Astrocyte (in vitro differentiated cells and primary cell): ENCODE data around the gene FAM53B. TPM values are rescaled to one million over a fixed set of nuclear protein-coding genes. Genes with fewer than 3 reads are reported as not detected.

Experiments
- DNase-seq: peaks from one replicate; pipeline ENCODE4 v3.0.0-alpha.2; 2010; ENCODE audit warnings: low read depth
- FAIRE-seq: peaks from 2 replicates; lab custom pipeline; 2011; peaks lifted over from hg19 to GRCh38; lab: Jason Lieb, UNC
- H2AFZ ChIP-seq: 2 replicates; pipeline ENCODE4 v1.6.0; 2012; ENCODE audit warnings: low read depth, low read length, inconsistent platforms
- H3K27ac ChIP-seq: 2 replicates; pipeline ENCODE4 v1.5.1; 2011; ENCODE audit warnings: low read depth, low read length, inconsistent platforms
- H3K27me3 ChIP-seq: 2 replicates; pipeline ENCODE4 v1.6.0; 2011; ENCODE audit warnings: low read length, inconsistent platforms; ENCODE audit not compliant: insufficient read depth
- H3K36me3 ChIP-seq: 2 replicates; pipeline ENCODE4 v1.5.1; 2011; ENCODE audit warnings: low read length, inconsistent platforms; ENCODE audit not compliant: insufficient read depth
- H3K4me1 ChIP-seq: 2 replicates; pipeline ENCODE4 v1.5.1; 2011; ENCODE audit warnings: low read length, inconsistent platforms; ENCODE audit not compliant: insufficient read depth
- H3K4me2 ChIP-seq: 2 replicates; pipeline ENCODE4 v1.6.0; 2012; ENCODE audit warnings: low read length, inconsistent platforms
- H3K4me3 ChIP-seq: 2 replicates; pipeline ENCODE4 v1.5.1; 2011; ENCODE audit warnings: low read depth, mild to moderate bottlenecking, low read length, inconsistent platforms; ENCODE audit not compliant: insufficient read depth
- H3K79me2 ChIP-seq: 2 replicates; pipeline ENCODE4 v1.6.0; 2012; ENCODE audit warnings: mild to moderate bottlenecking, low read length, inconsistent platforms; ENCODE audit not compliant: insufficient read depth
- H3K9ac ChIP-seq: 2 replicates; pipeline ENCODE4 v1.6.0; 2012; ENCODE audit warnings: mild to moderate bottlenecking, low read length, inconsistent platforms
- H3K9me3 ChIP-seq: 2 replicates; pipeline ENCODE4 v1.5.1; 2012; ENCODE audit warnings: low read depth, mild to moderate bottlenecking, low read length, inconsistent platforms; ENCODE audit not compliant: insufficient read depth
- H4K20me1 ChIP-seq: 2 replicates; pipeline ENCODE4 v1.6.0; 2012; ENCODE audit warnings: low read length, inconsistent platforms; ENCODE audit not compliant: insufficient read depth
- H3K27ac Mint-ChIP-seq: one replicate; pipeline ENCODE4 v1.8.0; 2021; ENCODE audit warnings: mild to moderate bottlenecking, mixed read lengths; ENCODE audit not compliant: unreplicated experiment
- H3K27me3 Mint-ChIP-seq: one replicate; pipeline ENCODE4 v1.8.0; 2021; ENCODE audit warnings: low read depth, mixed read lengths; ENCODE audit not compliant: unreplicated experiment
- H3K36me3 Mint-ChIP-seq: one replicate; pipeline ENCODE4 v1.8.0; 2021; ENCODE audit warnings: low read depth, mixed read lengths; ENCODE audit not compliant: unreplicated experiment
- H3K4me1 Mint-ChIP-seq: one replicate; pipeline ENCODE4 v1.8.0; 2021; ENCODE audit warnings: low read depth, mixed read lengths; ENCODE audit not compliant: unreplicated experiment
- H3K4me3 Mint-ChIP-seq: one replicate; pipeline ENCODE4 v1.8.0; 2021; ENCODE audit warnings: mild to moderate bottlenecking, moderate library complexity, mixed read lengths; ENCODE audit not compliant: unreplicated experiment
- H3K9me3 Mint-ChIP-seq: one replicate; pipeline ENCODE4 v1.8.0; 2021; ENCODE audit warnings: mild to moderate bottlenecking, mixed read lengths; ENCODE audit not compliant: unreplicated experiment
- CTCF ChIP-seq: IDR thresholded peaks from 2 replicates; pipeline ENCODE4 v1.5.1; 2011; ENCODE audit warnings: low read depth, mild to moderate bottlenecking, inconsistent platforms, low read length, moderate library complexity; ENCODE audit not compliant: insufficient read depth
- EZH2 ChIP-seq: IDR thresholded peaks from 2 replicates; pipeline ENCODE4 v1.6.1; 2012; ENCODE audit warnings: mild to moderate bottlenecking, low read length, inconsistent platforms; ENCODE audit not compliant: insufficient read depth
- total RNA-seq: library from RNA; stranded (reverse); gene quantifications from 2 replicates; pipeline ENCODE4 v1.2.1, GENCODE V29; 2021

The FAM53B gene
- total RNA-seq, 1 donor from 2014 or later, result 12.9 TPM

- no peak overlapping the region for H3K27ac Mint-ChIP-seq
- Histone ChIP-seq H3K4me2 (no peak overlapping the region), H3K27ac (no peak overlapping the region)
These were observed 103.5 kb downstream of the FAM53B start for GRCh38 chr10:124640538-124641231.

GRCh38 chr10:124640056-124640455, 104.1 kb downstream of the FAM53B start:
- TF ChIP-seq EZH2, result no peak
- no peak for TF ChIP-seq CTCF

More at GRCh38 chr10:124640538-124641231, 103.5 kb downstream of the FAM53B start:
- Histone ChIP-seq H3K4me1 (peaks cover 6% of the 10 kb centered on the region), H3K79me2 (no peaks in the 10 kb centered on the region), H3K36me3 (no peaks in the 10 kb centered on the region), H3K9me3 (no peaks in the 10 kb centered on the region), H4K20me1 (peaks cover 65% of the 10 kb centered on the region), H3K4me3 (no peak overlapping the region), H3K9ac (no peak overlapping the region), H3K27me3 (no peaks in the 10 kb centered on the region), H2AFZ (no peak overlapping the region)
- Mint-ChIP-seq H3K4me3 (no peak overlapping the region), H3K9me3 (no peaks in the 10 kb centered on the region), H3K4me1 (peaks cover 12% of the 10 kb centered on the region), H3K27me3 (peaks cover 3% of the 10 kb centered on the region), H3K36me3 (peaks cover 10% of the 10 kb centered on the region)
- FAIRE-seq (no peak), DNase-seq (no peak)
- TF ChIP-seq EZH2 (no peak), CTCF (no peak)

DNA sequence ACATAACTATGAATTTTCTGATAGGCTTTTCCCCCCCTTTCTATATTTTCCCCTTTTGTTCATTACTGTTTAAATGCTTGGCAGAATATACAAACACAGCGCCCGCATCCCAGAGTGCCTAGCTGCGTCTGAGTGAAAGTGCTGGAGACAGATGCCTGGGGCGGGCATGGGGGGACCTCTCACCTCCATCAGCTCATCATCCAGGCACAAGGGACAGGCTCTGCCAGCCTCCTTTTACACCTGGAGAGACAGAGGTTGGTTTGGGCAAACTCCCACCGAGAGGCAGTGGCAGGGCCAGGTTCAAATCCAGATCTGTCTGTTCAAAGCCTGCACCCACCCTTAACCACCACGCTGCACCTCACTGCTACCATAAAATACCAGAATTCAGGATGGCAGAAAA, 104.5 kb downstream of the FAM53B start:
- Mint-ChIP-seq H3K36me3 (peaks cover 10% of the 10 kb centered on the region), H3K27me3 (peaks cover 3% of the 10 kb centered on the region), H3K27ac (no peak overlapping the region), H3K4me3 (no peak overlapping the region), H3K4me1 (peaks cover 10% of the 10 kb centered on the region), H3K9me3 (no peaks in the 10 kb centered on the region)
- Histone ChIP-seq H4K20me1 (peaks cover 56% of the 10 kb centered on the region), H3K36me3 (no peaks in the 10 kb centered on the region), H2AFZ (no peak overlapping the region), H3K27ac (no peak overlapping the region), H3K79me2 (no peaks in the 10 kb centered on the region), H3K9ac (no peak overlapping the region), H3K4me1 (peaks cover 6% of the 10 kb centered on the region), H3K4me2 (no peak overlapping the region), H3K27me3 (no peaks in the 10 kb centered on the region), H3K9me3 (no peaks in the 10 kb centered on the region), H3K4me3 (no peak overlapping the region)
- FAIRE-seq (no peak), DNase-seq (no peak)
- TF ChIP-seq EZH2, result no peak
- TF ChIP-seq CTCF, result no peak

More at GRCh38 chr10:124640056-124640455, 104.1 kb downstream of the FAM53B start:
- Histone ChIP-seq H3K9me3 (no peaks in the 10 kb centered on the region), H4K20me1 (peaks cover 59% of the 10 kb centered on the region), H3K4me1 (peaks cover 6% of the 10 kb centered on the region), H3K27ac (no peak overlapping the region), H2AFZ (no peak overlapping the region), H3K36me3 (no peaks in the 10 kb centered on the region), H3K4me2 (no peak overlapping the region), H3K79me2 (no peaks in the 10 kb centered on the region), H3K4me3 (no peak overlapping the region), H3K9ac (no peak overlapping the region), H3K27me3 (no peaks in the 10 kb centered on the region)
- Mint-ChIP-seq H3K27me3 (peaks cover 3% of the 10 kb centered on the region), H3K4me1 (peaks cover 10% of the 10 kb centered on the region), H3K4me3 (no peak overlapping the region), H3K36me3 (peaks cover 10% of the 10 kb centered on the region), H3K27ac (no peak overlapping the region), H3K9me3 (no peaks in the 10 kb centered on the region)
- DNase-seq (no peak), FAIRE-seq (no peak)
